T-helper 17 cell (primary cell): Measurements from ENCODE around the gene GPR108. TPM values are rescaled to one million over a fixed set of nuclear protein-coding genes. Genes with fewer than 3 reads are reported as not detected.
"Not testable (repeated sequence)": the region's sequence is repeated elsewhere in the genome, so short reads cannot be mapped to it uniquely, and the experiment has no call there.

Experiments
- ATAC-seq: fragments of 150-1000 bp; cut with Tn5 transposase; 2 replicates; pipeline ENCODE4 v1.10.0; 2021; ENCODE audit warnings: mild to moderate bottlenecking, moderate library complexity
- DNase-seq, 3 donors: peaks; one replicate each; pipeline versions ENCODE4 v3.0.0 to v3.0.0-alpha.2; 2020 to 2021
- H3K9me3 ChIP-seq: one replicate; pipeline ENCODE4 v1.7.0; 2013; ENCODE audit warnings: low read length, mild to moderate bottlenecking; ENCODE audit not compliant: control insufficient read depth, poor library complexity, severe bottlenecking
- H3K27ac Mint-ChIP-seq: one replicate; pipeline ENCODE4 v1.8.0; 2022; ENCODE audit warnings: mild to moderate bottlenecking, moderate library complexity, mixed read lengths
- H3K27me3 Mint-ChIP-seq: one replicate; pipeline ENCODE4 v1.8.0; 2022; ENCODE audit warnings: mixed read lengths
- H3K36me3 Mint-ChIP-seq: one replicate; pipeline ENCODE4 v1.8.0; 2022; ENCODE audit warnings: low read depth, mixed read lengths
- H3K4me1 Mint-ChIP-seq: one replicate; pipeline ENCODE4 v1.8.0; 2022; ENCODE audit warnings: mild to moderate bottlenecking, mixed read lengths
- H3K4me3 Mint-ChIP-seq: one replicate; pipeline ENCODE4 v1.8.0; 2022; ENCODE audit warnings: mild to moderate bottlenecking, moderate library complexity, mixed read lengths
- total RNA-seq, 4 donors: library from RNA in 2 of 4; stranded (reverse) in 2 of 4; gene quantifications; one replicate each; pipeline ENCODE4 v1.2.3 and lab custom pipeline; 2022 to 2026

Gene GPR108
- total RNA-seq, 2 donors from 2014 or later: 53.4 to 55.5 TPM

DNA sequence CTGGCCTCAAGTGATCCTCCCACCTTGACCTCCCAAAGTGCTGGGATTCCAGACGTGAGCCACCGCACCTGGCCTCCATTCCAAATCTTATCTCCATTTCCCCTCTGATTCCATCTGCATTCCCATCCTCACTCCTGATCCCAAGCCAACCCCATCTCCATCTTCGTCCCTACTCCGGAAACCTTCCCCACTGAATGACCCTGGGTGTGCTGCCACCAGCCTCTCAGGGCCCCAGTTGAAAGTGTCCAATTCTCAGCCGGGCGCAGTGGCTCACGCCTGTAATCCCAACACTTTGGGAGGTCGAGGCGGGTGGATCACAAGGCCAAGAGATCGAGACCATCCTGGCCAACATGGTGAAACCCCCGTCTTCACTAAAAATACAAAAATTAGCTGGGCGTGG, 28.5 kb downstream of the GPR108 start:
- not testable (repeated sequence) for ATAC-seq, DNase-seq, H3K36me3 Mint-ChIP-seq, H3K4me3 Mint-ChIP-seq, H3K27ac Mint-ChIP-seq, H3K9me3 ChIP-seq
- Mint-ChIP-seq H3K4me1 (peaks cover 22% of the 10 kb centered on the region), H3K27me3 (peaks cover 32% of the 10 kb centered on the region)

DNA sequence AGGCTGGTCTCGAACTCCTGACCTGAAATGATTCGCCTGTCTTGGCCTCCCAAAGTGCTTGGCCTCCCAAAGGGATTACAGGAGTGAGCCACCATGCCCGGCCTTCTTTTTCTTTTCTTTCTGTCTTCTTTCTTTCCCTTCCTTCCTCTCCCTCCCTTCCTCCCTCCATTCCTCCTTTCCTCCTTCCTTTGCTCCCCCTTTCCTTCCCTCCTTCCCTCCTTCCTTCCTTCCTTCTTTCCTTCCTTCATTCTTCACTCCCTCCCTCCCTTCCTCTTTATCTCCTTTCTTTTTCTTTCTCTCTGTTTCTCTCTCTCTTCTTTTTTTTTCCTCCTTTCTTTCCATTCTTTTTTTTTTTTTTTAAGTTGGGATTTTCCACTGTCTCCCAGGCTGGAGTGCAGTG, 29.0 kb downstream of the GPR108 start:
- no peak for ATAC-seq
- no peak overlapping the region for H3K27ac Mint-ChIP-seq
- no peaks in the 10 kb centered on the region for H3K9me3 ChIP-seq
- no peak for DNase-seq
- H3K36me3 Mint-ChIP-seq: peaks cover 6% of the 10 kb centered on the region
- peaks cover 32% of the 10 kb centered on the region for H3K27me3 Mint-ChIP-seq
- no peak overlapping the region for H3K4me3 Mint-ChIP-seq
- H3K4me1 Mint-ChIP-seq: peaks cover 22% of the 10 kb centered on the region

DNA sequence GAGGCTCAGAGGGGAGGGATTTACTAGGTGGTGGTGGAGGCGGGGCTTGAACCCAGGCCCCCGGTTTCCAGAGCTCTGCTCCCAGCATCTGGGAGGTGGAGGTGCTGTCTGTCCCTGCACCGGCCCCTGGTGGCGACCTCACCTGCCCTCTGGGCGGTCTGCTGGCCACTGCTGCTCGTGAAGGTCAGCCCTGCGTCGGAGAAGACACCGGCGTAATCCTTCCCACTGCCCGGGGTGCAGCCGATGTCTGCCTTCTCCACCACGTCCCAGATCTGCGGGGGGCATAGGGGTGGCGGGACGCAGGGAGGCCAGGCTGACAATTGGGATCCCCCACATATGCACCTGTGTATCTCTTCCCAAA, 29.7 kb downstream of the GPR108 start:
- no peak for ATAC-seq
- no peaks in the 10 kb centered on the region for H3K9me3 ChIP-seq
- no peak for DNase-seq
- no peak overlapping the region for H3K4me3 Mint-ChIP-seq
- H3K27me3 Mint-ChIP-seq: peaks cover 32% of the 10 kb centered on the region
- peaks cover 6% of the 10 kb centered on the region for H3K36me3 Mint-ChIP-seq
- peaks cover 22% of the 10 kb centered on the region for H3K4me1 Mint-ChIP-seq
- no peak overlapping the region for H3K27ac Mint-ChIP-seq

DNA sequence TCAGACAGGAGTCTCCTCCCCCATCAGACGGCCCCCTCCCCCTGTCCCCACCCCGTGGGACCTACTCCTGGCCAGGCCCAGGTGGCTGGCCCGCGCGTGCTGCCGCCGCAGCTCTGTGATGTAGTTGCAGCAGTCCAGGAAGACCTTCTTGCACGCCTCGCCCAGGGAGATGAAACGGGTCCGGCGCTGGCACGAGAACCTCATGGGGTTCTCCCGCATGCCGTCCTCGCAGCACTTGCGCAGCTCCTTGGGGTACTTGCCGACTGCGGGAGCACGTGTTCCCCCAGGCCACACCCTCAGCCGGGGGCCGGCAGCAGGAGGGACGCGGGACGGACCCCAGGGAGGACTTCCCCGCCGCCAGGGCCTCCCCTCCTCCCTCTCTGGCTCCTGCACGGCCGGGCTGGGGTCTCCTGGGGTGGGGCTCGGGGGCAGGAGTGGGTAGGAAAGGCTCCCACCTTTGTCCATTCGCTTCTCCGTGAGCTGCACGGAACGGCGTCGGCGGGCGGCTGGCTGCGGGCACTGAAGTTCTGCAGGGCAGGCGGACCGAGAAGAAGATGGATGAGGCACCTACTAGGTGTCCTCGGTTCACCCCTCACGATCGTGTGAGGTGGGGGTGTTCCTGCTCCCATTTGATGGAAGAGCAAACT, 30.2 kb downstream of the GPR108 start:
- Mint-ChIP-seq H3K4me3 (no peak overlapping the region), H3K36me3 (peaks cover 6% of the 10 kb centered on the region), H3K27ac (no peak overlapping the region), H3K4me1 (peaks cover 20% of the 10 kb centered on the region), H3K27me3 (peaks cover 32% of the 10 kb centered on the region)
- no peaks in the 10 kb centered on the region for H3K9me3 ChIP-seq
- no peak for DNase-seq
- no peak for ATAC-seq

DNA sequence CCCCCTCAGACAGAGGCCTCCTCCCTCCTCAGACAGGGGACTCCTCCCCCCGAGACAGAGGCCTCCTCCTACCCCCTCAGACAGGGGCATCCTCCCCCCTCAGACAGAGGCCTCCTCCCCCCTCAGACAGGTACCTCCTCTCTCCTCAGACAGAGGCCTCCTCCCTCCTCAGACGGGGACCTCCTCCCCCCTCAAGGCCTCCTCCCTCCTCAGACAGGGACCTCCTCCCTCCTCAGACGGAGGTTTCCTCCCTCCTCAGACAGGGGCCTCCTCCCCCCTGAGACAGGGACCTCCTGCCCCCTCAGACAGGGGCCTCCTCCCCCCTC, 30.8 kb downstream of the GPR108 start:
- H3K4me3 Mint-ChIP-seq: no peak overlapping the region
- H3K27me3 Mint-ChIP-seq: peaks cover 32% of the 10 kb centered on the region
- no peak overlapping the region for H3K27ac Mint-ChIP-seq
- peaks cover 6% of the 10 kb centered on the region for H3K36me3 Mint-ChIP-seq
- DNase-seq: no peak
- H3K9me3 ChIP-seq: no peaks in the 10 kb centered on the region
- ATAC-seq: no peak
- peaks cover 20% of the 10 kb centered on the region for H3K4me1 Mint-ChIP-seq

DNA sequence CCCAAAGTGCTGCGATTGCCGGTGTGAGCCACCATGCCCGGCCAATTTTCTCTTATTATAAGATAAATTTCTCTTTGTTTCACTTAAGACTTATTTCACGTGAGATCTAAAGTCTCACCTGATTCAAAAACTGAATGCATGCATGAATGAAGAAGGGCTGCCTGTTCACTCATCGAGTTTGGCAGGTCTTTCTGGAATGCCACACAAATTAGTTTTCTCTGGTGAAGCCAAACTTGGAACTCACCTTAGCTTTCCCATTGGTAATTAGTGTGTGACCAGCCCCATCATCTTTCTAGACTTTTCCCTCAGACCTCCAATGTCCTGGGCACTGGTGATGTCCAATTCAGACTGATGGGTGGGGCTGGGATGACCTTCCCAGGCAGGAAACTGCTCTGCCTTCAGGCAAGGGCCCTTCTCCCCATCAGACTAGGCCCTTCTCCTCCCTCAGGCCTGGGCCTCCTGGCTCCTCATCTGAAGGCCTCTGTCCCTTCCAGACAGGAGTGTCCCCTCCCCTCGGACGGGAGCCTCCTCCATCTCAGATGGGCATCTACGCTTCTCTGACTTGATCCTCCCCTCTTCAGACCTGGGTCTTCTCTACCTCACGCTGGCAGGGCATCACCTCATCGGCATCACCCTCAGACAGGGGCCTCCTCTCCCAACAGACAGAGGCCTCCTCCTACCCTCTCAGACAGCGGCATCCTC, 31.3 kb downstream of the GPR108 start:
- H3K4me1 Mint-ChIP-seq: peaks cover 17% of the 10 kb centered on the region
- no peak overlapping the region for H3K4me3 Mint-ChIP-seq
- no peak for DNase-seq
- ATAC-seq: no peak
- H3K9me3 ChIP-seq: no peaks in the 10 kb centered on the region
- peaks cover 6% of the 10 kb centered on the region for H3K36me3 Mint-ChIP-seq
- peaks cover 28% of the 10 kb centered on the region for H3K27me3 Mint-ChIP-seq
- H3K27ac Mint-ChIP-seq: peak overlapping the region; percentile 67

DNA sequence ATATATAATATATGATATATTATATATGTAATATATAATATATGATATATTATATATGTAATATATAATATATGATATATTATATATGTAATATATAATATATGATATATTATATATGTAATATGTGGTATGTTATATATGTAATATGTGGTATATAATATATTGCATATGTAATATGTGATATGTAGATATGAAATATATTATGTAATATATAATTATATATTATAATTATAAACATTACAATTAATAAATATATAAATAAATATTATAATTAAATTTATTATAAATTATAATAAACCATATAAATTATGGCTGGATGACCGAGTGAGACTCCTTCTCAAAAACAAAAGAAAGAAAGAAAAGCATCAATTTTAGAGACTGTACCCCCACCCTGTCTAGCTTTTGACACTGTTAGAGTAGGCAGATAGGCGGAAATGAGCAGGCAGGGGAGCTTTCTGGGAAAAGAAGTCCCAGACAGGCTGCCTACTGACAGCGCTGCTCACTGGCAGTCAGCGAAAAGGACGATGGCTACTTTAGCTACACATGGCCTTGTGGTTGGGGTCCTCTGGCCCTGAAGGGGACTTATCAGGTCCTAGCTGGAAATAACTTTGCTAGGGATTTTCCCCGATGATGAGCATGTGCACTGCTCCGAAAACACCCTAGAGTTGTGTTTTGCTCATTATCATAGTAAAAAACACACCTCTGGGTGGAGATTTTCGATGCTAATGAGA, 36.6 kb downstream of the GPR108 start:
- Mint-ChIP-seq H3K27me3 (no peaks in the 10 kb centered on the region), H3K36me3 (no peaks in the 10 kb centered on the region), H3K4me3 (no peak overlapping the region), H3K27ac (no peak overlapping the region), H3K4me1 (peaks cover 3% of the 10 kb centered on the region)
- DNase-seq (no peak), ATAC-seq (no peak)
- H3K9me3 ChIP-seq: no peaks in the 10 kb centered on the region

DNA sequence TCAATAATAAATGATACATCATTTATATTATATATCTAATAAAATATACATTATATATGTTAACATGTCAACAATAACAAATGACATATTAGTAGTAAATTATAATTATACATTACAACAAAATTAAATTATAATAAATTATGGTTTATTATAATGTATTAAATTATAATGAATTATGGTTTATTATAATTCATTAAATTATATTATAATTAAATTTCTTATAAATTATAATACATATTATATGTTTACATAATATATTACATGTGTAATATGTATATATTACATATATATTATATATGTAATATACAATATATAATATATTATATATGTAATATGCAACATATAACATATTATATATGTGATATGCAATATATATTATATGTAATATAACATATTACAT, 37.4 kb downstream of the GPR108 start:
- H3K27me3 Mint-ChIP-seq: no peaks in the 10 kb centered on the region
- DNase-seq: no peak
- no peaks in the 10 kb centered on the region for H3K9me3 ChIP-seq
- no peak for ATAC-seq
- H3K27ac Mint-ChIP-seq: no peak overlapping the region
- peaks cover 3% of the 10 kb centered on the region for H3K4me1 Mint-ChIP-seq
- H3K4me3 Mint-ChIP-seq: no peak overlapping the region
- no peaks in the 10 kb centered on the region for H3K36me3 Mint-ChIP-seq

DNA sequence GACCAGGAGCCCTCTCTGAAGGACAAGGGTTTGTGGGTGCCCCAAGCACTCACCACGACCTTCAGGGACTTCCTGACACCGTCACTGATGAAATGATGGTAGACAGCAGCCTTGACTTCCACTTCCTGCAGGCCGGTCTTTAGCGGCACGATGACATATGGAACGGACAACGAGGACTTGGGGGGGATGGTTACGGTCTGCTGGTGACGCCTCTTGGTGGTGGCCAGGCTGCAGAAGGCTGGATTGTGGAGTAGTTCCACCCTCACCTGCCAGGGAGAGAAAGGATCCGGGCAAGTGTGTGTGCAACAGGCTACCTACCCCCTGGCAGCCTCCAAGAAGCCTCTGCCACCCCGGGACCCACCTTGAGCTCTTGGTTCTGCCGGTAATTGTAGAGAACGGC, 40.1 kb downstream of the GPR108 start:
- H3K9me3 ChIP-seq: no peaks in the 10 kb centered on the region
- H3K4me3 Mint-ChIP-seq: no peak overlapping the region

DNA sequence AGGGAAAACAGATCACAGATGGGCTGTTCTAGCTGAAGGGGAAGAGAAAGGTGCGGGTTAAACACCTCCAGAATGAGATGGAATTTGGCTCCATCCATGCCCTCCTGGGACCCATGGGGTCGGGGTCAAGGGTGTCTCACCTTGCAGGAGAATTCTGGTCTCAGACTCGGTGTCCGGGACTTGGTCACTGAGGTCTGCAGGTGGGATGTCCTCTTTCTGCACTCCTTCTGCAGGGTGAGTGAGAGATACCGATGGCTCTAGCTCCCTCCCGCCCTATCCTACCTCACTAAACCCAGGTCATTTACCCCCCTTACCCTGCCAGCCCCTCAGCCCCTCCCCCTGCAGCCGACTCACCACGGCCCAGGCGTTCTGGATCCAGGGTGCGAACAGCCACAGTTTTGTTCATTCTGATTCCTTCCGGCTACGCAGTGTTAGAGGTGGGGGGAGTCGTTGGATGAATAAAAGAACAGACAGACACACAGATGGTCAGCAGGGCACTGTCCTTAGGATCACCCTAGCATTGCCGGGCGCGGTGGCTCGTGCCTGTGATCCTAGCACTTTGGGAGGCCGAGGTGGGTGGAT, 41.0 kb downstream of the GPR108 start:
- peaks cover 9% of the 10 kb centered on the region for H3K4me1 Mint-ChIP-seq
- ATAC-seq (no peak), DNase-seq (no peak)
- no peaks in the 10 kb centered on the region for H3K36me3 Mint-ChIP-seq
- no peak overlapping the region for H3K4me3 Mint-ChIP-seq
- H3K27ac Mint-ChIP-seq: no peak overlapping the region
- H3K9me3 ChIP-seq: no peaks in the 10 kb centered on the region
- H3K27me3 Mint-ChIP-seq: no peaks in the 10 kb centered on the region

More for the DNA sequence above, 40.1 kb downstream of the GPR108 start:
- Mint-ChIP-seq H3K27me3 (no peaks in the 10 kb centered on the region), H3K4me1 (peaks cover 7% of the 10 kb centered on the region), H3K27ac (no peak overlapping the region), H3K36me3 (no peaks in the 10 kb centered on the region)
- DNase-seq: no peak
- ATAC-seq: no peak

DNA sequence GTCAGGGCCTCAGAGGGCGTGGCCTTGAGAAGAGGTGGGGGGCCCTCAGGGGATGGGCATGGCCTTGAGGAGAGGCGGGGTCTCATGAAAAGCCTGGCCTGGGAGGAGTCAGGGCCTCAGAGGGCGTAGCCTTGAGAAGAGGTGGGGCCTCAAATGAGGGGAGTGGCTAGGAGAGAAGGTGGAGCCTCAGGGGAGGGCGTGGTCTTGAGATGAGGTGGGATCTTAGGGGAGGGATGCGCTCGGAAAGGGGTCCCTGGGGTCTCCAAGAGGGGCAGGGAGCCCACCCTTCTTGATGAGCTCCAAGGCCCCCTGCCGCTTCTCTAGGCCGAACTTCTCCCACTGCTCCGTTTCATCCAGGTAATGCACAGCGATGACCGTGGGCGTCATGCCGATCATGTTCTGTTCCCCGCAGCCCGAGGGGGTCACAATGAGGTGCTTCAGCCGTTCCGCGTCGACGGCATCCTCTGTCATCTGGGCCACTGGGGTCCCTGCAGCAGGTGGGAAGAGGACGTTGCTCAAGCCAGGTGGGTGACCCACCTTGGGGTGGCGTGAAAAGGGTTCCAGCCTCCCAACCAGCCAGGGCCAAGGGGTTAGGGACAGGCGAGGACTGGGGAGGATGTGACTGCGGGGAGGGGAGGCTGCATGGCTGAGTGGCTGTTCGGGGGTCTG, 43.1 kb downstream of the GPR108 start:
- no peak for ATAC-seq
- Mint-ChIP-seq H3K4me3 (no peak overlapping the region), H3K27ac (no peak overlapping the region)

DNA sequence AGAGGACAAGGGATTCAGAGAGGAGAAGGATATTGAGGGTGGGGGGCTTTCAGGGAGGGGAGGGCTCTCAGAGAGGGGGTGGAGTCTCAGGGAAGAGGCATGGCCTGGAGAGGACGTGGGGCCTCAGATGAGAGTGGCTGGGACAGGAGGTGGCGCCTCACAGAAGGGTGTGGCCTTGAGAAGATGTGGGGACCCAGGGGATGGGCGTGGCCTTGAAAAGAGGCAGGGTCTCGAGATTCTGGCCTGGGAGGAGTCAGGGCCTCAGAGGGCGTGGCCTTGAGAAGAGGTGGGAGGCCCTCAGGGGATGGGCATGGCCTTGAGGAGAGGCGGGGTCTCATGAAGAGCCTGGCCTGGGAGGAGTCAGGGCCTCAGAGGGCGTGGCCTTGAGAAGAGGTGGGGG, 43.7 kb downstream of the GPR108 start:
- no peak overlapping the region for H3K27ac Mint-ChIP-seq
- H3K4me3 Mint-ChIP-seq: no peak overlapping the region
- no peaks in the 10 kb centered on the region for H3K36me3 Mint-ChIP-seq
- H3K27me3 Mint-ChIP-seq: no peaks in the 10 kb centered on the region
- ATAC-seq (no peak), DNase-seq (no peak)
- no peaks in the 10 kb centered on the region for H3K9me3 ChIP-seq
- H3K4me1 Mint-ChIP-seq: peaks cover 9% of the 10 kb centered on the region

More for the DNA sequence above, 43.1 kb downstream of the GPR108 start:
- peaks cover 9% of the 10 kb centered on the region for H3K4me1 Mint-ChIP-seq
- no peak for DNase-seq
- no peaks in the 10 kb centered on the region for H3K27me3 Mint-ChIP-seq
- no peaks in the 10 kb centered on the region for H3K36me3 Mint-ChIP-seq
- no peaks in the 10 kb centered on the region for H3K9me3 ChIP-seq

DNA sequence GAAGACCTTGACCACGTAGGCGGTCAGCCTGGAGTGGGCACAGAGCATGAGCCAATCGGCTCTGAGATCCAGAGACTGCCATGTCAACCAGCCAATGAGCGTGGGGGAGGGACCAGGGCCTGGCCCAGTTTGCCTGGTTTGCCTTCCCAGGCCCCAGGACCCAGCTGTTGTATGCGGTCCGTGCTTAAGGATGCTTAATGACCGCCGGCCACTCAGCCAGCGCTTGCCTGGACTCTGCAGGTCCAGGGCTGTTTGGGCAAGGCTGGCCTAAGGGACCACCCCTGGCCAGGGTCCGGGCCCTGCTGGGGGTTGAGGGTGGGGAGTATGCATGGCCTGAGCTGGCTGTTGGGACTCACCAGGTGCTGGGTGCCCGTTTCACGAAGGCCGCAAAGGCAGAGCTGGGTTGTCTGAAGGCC, 44.3 kb downstream of the GPR108 start:
- no peak for ATAC-seq
- Mint-ChIP-seq H3K27me3 (no peaks in the 10 kb centered on the region), H3K27ac (no peak overlapping the region), H3K4me1 (peaks cover 9% of the 10 kb centered on the region), H3K36me3 (no peaks in the 10 kb centered on the region), H3K4me3 (no peak overlapping the region)
- H3K9me3 ChIP-seq: no peaks in the 10 kb centered on the region
- no peak for DNase-seq
